NAMALWA (cell line): Measurements from ENCODE around the gene NFATC3.

Experiments used
- DNase-seq: peaks from one replicate; pipeline ENCODE4 v3.0.0-alpha.2; 2015; ENCODE audit warnings: low spot score

Gene NFATC3

GRCh38 chr16:68085259-68086071 is at the start of gene NFATC3:
TSS of gene NFATC3 (plus strand) at chr16:68085370. CDS start at chr16:68085682, 312 bp downstream.
- DNase-seq: peak; percentile 97

- peak; percentile 60 for DNase-seq
Measured at GRCh38 chr16:68037841-68038597, 47.2 kb upstream of the NFATC3 start.

GRCh38 chr16:68040506-68041288 is 44.5 kb upstream of the NFATC3 start:
- DNase-seq: peak; percentile 89

- no peak for DNase-seq
Measured at GRCh38 chr16:68041783-68042182, 43.4 kb upstream of the NFATC3 start.

- no peak for DNase-seq
Measured at GRCh38 chr16:68046106-68046505, 39.1 kb upstream of the NFATC3 start.

GRCh38 chr16:68047987-68048386 is 37.2 kb upstream of the NFATC3 start:
- DNase-seq: no peak

- no peak for DNase-seq
Measured at GRCh38 chr16:68049449-68049848, 35.7 kb upstream of the NFATC3 start.

GRCh38 chr16:68055395-68055794 is 29.8 kb upstream of the NFATC3 start:
- no peak for DNase-seq

- DNase-seq: no peak
Measured at GRCh38 chr16:68059804-68060203, 25.4 kb upstream of the NFATC3 start.

- DNase-seq: no peak
Measured at GRCh38 chr16:68061396-68061795, 23.8 kb upstream of the NFATC3 start.

GRCh38 chr16:68062910-68063393 is 22.2 kb upstream of the NFATC3 start:
- DNase-seq: no peak

- DNase-seq: peak; percentile 78
Measured at GRCh38 chr16:68064791-68065365, 20.3 kb upstream of the NFATC3 start.

GRCh38 chr16:68065716-68066305 is 19.4 kb upstream of the NFATC3 start:
- no peak for DNase-seq

- no peak for DNase-seq
Measured at GRCh38 chr16:68066763-68067162, 18.4 kb upstream of the NFATC3 start.

- DNase-seq: no peak
Measured at GRCh38 chr16:68068926-68069325, 16.2 kb upstream of the NFATC3 start.

- peak; percentile 13 for DNase-seq
Measured at GRCh38 chr16:68069511-68070248, 15.5 kb upstream of the NFATC3 start.

- DNase-seq: peak; percentile 50
Measured at GRCh38 chr16:68070249-68070730, 14.9 kb upstream of the NFATC3 start.

GRCh38 chr16:68070806-68071517 is 14.2 kb upstream of the NFATC3 start:
- DNase-seq: peak; percentile 89

GRCh38 chr16:68071518-68071901 is 13.7 kb upstream of the NFATC3 start:
- DNase-seq: no peak
